Thyroid gland (tissue), 4 donors: ENCODE data around the gene TNPO3. TPM values are rescaled to one million over a fixed set of nuclear protein-coding genes. Genes with fewer than 3 reads are reported as not detected.

Experiments used
- DNase-seq, 2 donors: peaks; one replicate each; pipeline ENCODE4 v3.0.0-alpha.2; 2019
- H3K27ac ChIP-seq, 3 donors: fragments of 200-600 bp; sonication (generic); 1 replicate in 2 of 3; 2 replicates in 1 of 3; pipeline ENCODE4 v1.5.1; 2016 to 2019; ENCODE audit warnings: mild to moderate bottlenecking in 1 of 3, moderate library complexity in 1 of 3
- H3K27me3 ChIP-seq: fragments of 200-600 bp; sonication (generic); one replicate; pipeline ENCODE4 v1.5.1; 2019
- H3K36me3 ChIP-seq, 2 donors: fragments of 200-600 bp; sonication (generic); one replicate each; pipeline ENCODE4 v1.5.1; 2016 to 2019
- H3K4me1 ChIP-seq, 2 donors: fragments of 200-600 bp; sonication (generic); one replicate each; pipeline ENCODE4 v1.5.1; 2017 to 2019
- H3K4me3 ChIP-seq, 3 donors: fragments of 200-600 bp; sonication (generic); replicated peaks in 1 of 3; 1 replicate in 2 of 3; 2 replicates in 1 of 3; pipeline ENCODE4 v1.5.1; 2016; ENCODE audit warnings: mild to moderate bottlenecking in 1 of 3
- H3K9me3 ChIP-seq: fragments of 200-600 bp; sonication (generic); one replicate; pipeline ENCODE4 v1.5.1; 2017
- CTCF ChIP-seq, 6 experiments: fragments of 200-600 bp in 3 of 6; fragments of 450-650 bp in 3 of 6; sonication (generic) in 3 of 6; IDR thresholded peaks; one replicate each; pipeline ENCODE4 v1.5.1; 2016 to 2019; ENCODE audit warnings: antibody characterized with exemption in 6 of 6, mild to moderate bottlenecking in 2 of 6, inconsistent platforms in 1 of 6, moderate library complexity in 1 of 6
- POLR2A ChIP-seq, 2 donors: fragments of 450-650 bp; IDR thresholded peaks; one replicate each; pipeline ENCODE4 v1.6.1; 2017; ENCODE audit warnings: antibody characterized with exemption in 2 of 2, mild to moderate bottlenecking in 2 of 2, moderate library complexity in 1 of 2
- WGBS, 2 donors: methylation state at CpG; one replicate each; pipeline ENCODE4 v1.1.5; 2017; 5-methylcytosine and 5-hydroxymethylcytosine counted together
- intact Hi-C: fragments of 100-400 bp; cut with DNase I; formaldehyde crosslinking; loops from one replicate; pipeline ENCODE4 v1.15.1; 2023
- total RNA-seq, 4 donors: library from RNA; depleted of rRNA; stranded (reverse); fragments of >200 nt; gene quantifications; one replicate each; pipeline ENCODE4 v1.2.3, GENCODE V29; 2016

TNPO3 gene
- total RNA-seq, 4 donors from 2014 or later, result 46.1 to 56.2 (median 51.8) TPM

GRCh38 chr7:128935342-128935730 lies 119.6 kb downstream of the TNPO3 start:
- Histone ChIP-seq H3K27ac (no peak overlapping the region), H3K4me3 (no peak overlapping the region)
- no peak for DNase-seq

GRCh38 chr7:128934361-128935341 lies 120.3 kb downstream of the TNPO3 start:
- intact Hi-C loops, result no loop called here
- H3K9me3 ChIP-seq, result no peaks in the 10 kb centered on the region
- H3K27ac ChIP-seq, result no peak overlapping the region
- WGBS, 2 donors, result 68 to 83% methylated on average over 13 to 14 of the region's 14 CpGs
- DNase-seq, result no peak
- no peak overlapping the region for H3K4me3 ChIP-seq
- H3K4me1 ChIP-seq, result peaks cover 4 to 12% of the 10 kb centered on the region in 2 donors
- H3K36me3 ChIP-seq, result no peaks in the 10 kb centered on the region
- TF ChIP-seq CTCF (IDR thresholded peaks at IDR 0.05) (no peak), POLR2A (IDR thresholded peaks at IDR 0.05) (no peak)
- no peaks in the 10 kb centered on the region for H3K27me3 ChIP-seq

More at GRCh38 chr7:128935342-128935730, 119.6 kb downstream of the TNPO3 start:
- Histone ChIP-seq H3K27me3 (no peaks in the 10 kb centered on the region), H3K4me1 (peaks cover 4 to 12% of the 10 kb centered on the region in 2 donors), H3K9me3 (no peaks in the 10 kb centered on the region), H3K36me3 (no peaks in the 10 kb centered on the region)
- WGBS, 2 donors, result 64 to 76% methylated on average over 3 to 6 of the region's 6 CpGs
- intact Hi-C loops, result no loop called here
- TF ChIP-seq POLR2A (IDR thresholded peaks at IDR 0.05) (no peak), CTCF (IDR thresholded peaks at IDR 0.05) (no peak)

- Histone ChIP-seq H3K27ac (no peak overlapping the region), H3K4me3 (no peak overlapping the region), H3K9me3 (no peaks in the 10 kb centered on the region), H3K36me3 (no peaks in the 10 kb centered on the region), H3K27me3 (no peaks in the 10 kb centered on the region), H3K4me1 (peaks cover 0 to 4% of the 10 kb centered on the region in 2 donors)
- 61 to 64% methylated on average over 15 of the region's 15 CpGs for WGBS, 2 donors
- no peak for DNase-seq
- intact Hi-C loops, result no loop called here
- TF ChIP-seq CTCF (IDR thresholded peaks at IDR 0.05), result no peak
- TF ChIP-seq POLR2A (IDR thresholded peaks at IDR 0.05), result no peak
Observed at GRCh38 chr7:128933180-128933891, 121.6 kb downstream of the TNPO3 start.

- intact Hi-C loops, result no loop called here
- 74 to 87% methylated on average over 3 of the region's 4 CpGs for WGBS, 2 donors
- H3K27ac ChIP-seq, result no peak overlapping the region
- H3K36me3 ChIP-seq, result no peaks in the 10 kb centered on the region
- H3K27me3 ChIP-seq, result no peaks in the 10 kb centered on the region
- no peak overlapping the region for H3K4me3 ChIP-seq
- H3K9me3 ChIP-seq, result no peaks in the 10 kb centered on the region
- H3K4me1 ChIP-seq, result no peaks in the 10 kb centered on the region
- TF ChIP-seq POLR2A (IDR thresholded peaks at IDR 0.05), result no peak
- TF ChIP-seq CTCF (IDR thresholded peaks at IDR 0.05), result no peak
- no peak for DNase-seq
Observed at GRCh38 chr7:128932862-128933179, 122.1 kb downstream of the TNPO3 start.
